B cell (primary cell): ENCODE results near the gene ERCC1. TPM values are rescaled to one million over a fixed set of nuclear protein-coding genes. Genes with fewer than 3 reads are reported as not detected.

ENCODE experiments used
- ATAC-seq: fragments of 200-7000 bp; cut with Tn5 transposase; one replicate; pipeline ENCODE4 v1.10.0; 2021; ENCODE audit warnings: low read depth, mild to moderate bottlenecking, moderate number of reproducible peaks, moderate library complexity
- CTCF ChIA-PET: fragments of 350-600 bp; sonication (Branson Sonifier 250); formaldehyde crosslinking; loops from one replicate; lab custom pipeline; 2021; ENCODE audit warnings: antibody characterized with exemption, inconsistent platforms; lab: Charles Lee
- POLR2A ChIA-PET: fragments of 350-600 bp; sonication (Branson Sonifier 250); formaldehyde crosslinking; loops from one replicate; lab custom pipeline; 2021; ENCODE audit warnings: antibody characterized with exemption; lab: Charles Lee
- DNase-seq: peaks from one replicate; pipeline ENCODE4 v3.0.0; 2013
- H2AFZ ChIP-seq: 2 replicates; pipeline ENCODE4 v1.6.1; 2012; ENCODE audit warnings: mild to moderate bottlenecking, low read depth, low read length; ENCODE audit not compliant: insufficient read depth, poor library complexity, severe bottlenecking
- H3K27ac ChIP-seq, 2 donors: 1 replicate in 1 of 2; 2 replicates in 1 of 2; pipeline ENCODE4 v1.5.1; 2012 to 2013; ENCODE audit warnings: low read length in 2 of 2, mild to moderate bottlenecking in 2 of 2, moderate library complexity in 1 of 2
- H3K27me3 ChIP-seq, 4 experiments: fragments of 200-600 bp in 1 of 4; sonication (generic) in 1 of 4; replicated peaks in 1 of 4; 1 replicate in 2 of 4; 2 replicates in 2 of 4; pipeline versions ENCODE4 v1.6.1 to v1.7.0; 2013 to 2016; ENCODE audit warnings: low read length in 3 of 4, mild to moderate bottlenecking in 2 of 4, mixed read lengths in 1 of 4, moderate library complexity in 1 of 4; ENCODE audit not compliant: insufficient read depth in 4 of 4, control insufficient read depth in 3 of 4; ENCODE audit errors: control extremely low read depth in 1 of 4
- H3K36me3 ChIP-seq, 2 experiments: replicated peaks in 1 of 2; 1 replicate in 1 of 2; 2 replicates in 1 of 2; pipeline versions ENCODE4 v1.6.1 to v1.7.1; 2013; ENCODE audit warnings: low read length in 1 of 2; ENCODE audit not compliant: insufficient read depth in 2 of 2, control insufficient read depth in 1 of 2; ENCODE audit errors: control extremely low read depth in 1 of 2, extremely low read depth in 1 of 2
- H3K4me1 ChIP-seq, 2 donors: fragments of 200-600 bp in 1 of 2; sonication (generic) in 1 of 2; 1 replicate in 1 of 2; 2 replicates in 1 of 2; pipeline versions ENCODE4 v1.5.1 to v1.6.1; 2013 to 2017; ENCODE audit warnings: low read length in 2 of 2; ENCODE audit not compliant: control insufficient read depth in 2 of 2, insufficient read depth in 2 of 2
- H3K4me2 ChIP-seq: replicated peaks from 2 replicates; pipeline ENCODE3; 2012; ENCODE audit warnings: mild to moderate bottlenecking, low read depth, low read length; ENCODE audit not compliant: poor library complexity, severe bottlenecking
- H3K4me3 ChIP-seq, 5 experiments: fragments of 200-600 bp in 1 of 5; sonication (generic) in 1 of 5; 1 replicate in 3 of 5; 2 replicates in 2 of 5; pipeline versions ENCODE4 v1.5.1 to v1.7.0; 2011 to 2016; ENCODE audit warnings: low read length in 4 of 5, mild to moderate bottlenecking in 4 of 5, low read depth in 2 of 5, control low read depth in 1 of 5, moderate library complexity in 1 of 5; ENCODE audit not compliant: insufficient read depth in 1 of 5; ENCODE audit errors: control extremely low read depth in 1 of 5, extremely low read depth in 1 of 5
- H3K79me2 ChIP-seq: fragments of 200-600 bp; sonication (generic); one replicate; pipeline ENCODE4 v1.6.0; 2016; ENCODE audit warnings: low read length; ENCODE audit not compliant: control insufficient read depth, insufficient read depth
- H3K9ac ChIP-seq: fragments of 200-600 bp; sonication (generic); 2 replicates; pipeline ENCODE4 v1.6.1; 2017; ENCODE audit warnings: mild to moderate bottlenecking, low read length, moderate library complexity
- H3K9me3 ChIP-seq, 3 donors: one replicate each; pipeline versions ENCODE4 v1.6.1 to v1.7.1; 2013; ENCODE audit warnings: low read length in 2 of 3; ENCODE audit not compliant: control insufficient read depth in 2 of 3, insufficient read depth in 1 of 3; ENCODE audit errors: control extremely low read depth in 1 of 3
- H4K20me1 ChIP-seq: 2 replicates; pipeline ENCODE4 v1.6.0; 2012; ENCODE audit warnings: mild to moderate bottlenecking, low read length; ENCODE audit not compliant: insufficient read depth, control insufficient read depth, poor library complexity, severe bottlenecking
- H3K27ac Mint-ChIP-seq: one replicate; pipeline ENCODE4 v1.8.0; 2021; ENCODE audit warnings: mixed read lengths
- H3K27me3 Mint-ChIP-seq: one replicate; pipeline ENCODE4 v1.8.0; 2021; ENCODE audit warnings: mixed read lengths
- H3K4me1 Mint-ChIP-seq: one replicate; pipeline ENCODE4 v1.8.0; 2021; ENCODE audit warnings: mixed read lengths
- H3K4me3 Mint-ChIP-seq: one replicate; pipeline ENCODE4 v1.8.0; 2021; ENCODE audit warnings: mixed read lengths
- H3K9me3 Mint-ChIP-seq: one replicate; pipeline ENCODE4 v1.8.0; 2022; ENCODE audit warnings: mixed read lengths; ENCODE audit not compliant: insufficient read depth
- CTCF ChIP-seq: fragments of 200-600 bp; IDR thresholded peaks from one replicate; pipeline ENCODE4 v1.8.0; 2022; ENCODE audit warnings: antibody characterized with exemption, mild to moderate bottlenecking
- EZH2 ChIP-seq: IDR thresholded peaks from 2 replicates; pipeline ENCODE4 v1.6.1; 2012; ENCODE audit warnings: borderline replicate concordance, low read depth, mild to moderate bottlenecking, moderate library complexity, low read length; ENCODE audit not compliant: insufficient read depth, poor library complexity, severe bottlenecking
- WGBS: methylation state at CpG from one replicate; pipeline ENCODE4 v1.1.5; 2013; ENCODE audit warnings: missing lambda C conversion rate; ENCODE audit not compliant: insufficient coverage; 5-methylcytosine and 5-hydroxymethylcytosine counted together
- intact Hi-C: fragments of 100-400 bp; cut with micrococcal nuclease; formaldehyde crosslinking; loops from one replicate; pipeline ENCODE4 v1.10.0; 2022
- polyA plus RNA-seq: library from polyadenylated mRNA; depleted of rRNA; stranded (reverse); fragments of >200 nt; gene quantifications from 2 replicates; pipeline ENCODE4 v1.2.3, GENCODE V29; 2012
- total RNA-seq, 2 donors: library from RNA; stranded (reverse); fragments of 120-200 nt in 1 of 2; gene quantifications; 1 replicate in 1 of 2; 2 replicates in 1 of 2; pipeline versions ENCODE4 v1.2.3 to v1.2.4, GENCODE V29; 2013 to 2022

The ERCC1 gene
- total and polyA plus RNA-seq, 2 donors (not counting 1 experiment from before 2014, with no cell fraction given) = 75.7 to 81.9 TPM

- Histone ChIP-seq H3K27me3 (peaks cover 0 to 28% (median 11%) of the 10 kb centered on the region in 4 experiments), H3K9ac (peak overlapping the region; percentile 99), H3K4me1 (peaks cover 35 to 48% of the 10 kb centered on the region in 2 donors), H3K4me2 (peak overlapping the region; percentile 93), H4K20me1 (peaks cover 59% of the 10 kb centered on the region), H3K36me3 (no peaks in the 10 kb centered on the region), H3K4me3 (peak overlapping the region in 2 of 5 experiments; percentile 68 to 98), H3K9me3 (no peaks in the 10 kb centered on the region), H3K27ac (no peak overlapping the region), H3K79me2 (no peaks in the 10 kb centered on the region), H2AFZ (no peak overlapping the region)
- DNase-seq (no peak), ATAC-seq (no peak)
- Mint-ChIP-seq H3K27ac (peak overlapping the region; percentile 37), H3K27me3 (peaks cover 23% of the 10 kb centered on the region), H3K4me3 (peak overlapping the region; percentile 92), H3K9me3 (no peaks in the 10 kb centered on the region), H3K4me1 (peaks cover 42% of the 10 kb centered on the region)
- ChIA-PET CTCF (interaction anchor here (0.6 to 3.4 kb wide), 4 partner anchors 14 to 70 kb away, joined by 3 to 21 read pairs (median 4); no protein-coding TSS in a partner anchor), POLR2A (no interaction called here)
- 64% methylated on average over 4 of the region's 16 CpGs for WGBS
- intact Hi-C loops = no loop called here
- TF ChIP-seq CTCF = no peak
Measured at GRCh38 chr19:45471111-45471930, 47.6 kb upstream of the ERCC1 start.

- POLR2A ChIA-PET = interaction anchor here (4.2 kb wide), 1 partner anchor 31 kb away, joined by 45 read pairs; no protein-coding TSS in a partner anchor
- intact Hi-C loops = no loop called here
- no peaks in the 10 kb centered on the region for H3K9me3 ChIP-seq
- ATAC-seq = no peak
- H3K36me3 ChIP-seq = no peaks in the 10 kb centered on the region
- CTCF ChIA-PET = interaction anchor here (0.6 to 3.4 kb wide), 3 partner anchors 15 to 70 kb away, joined by 3 to 21 read pairs (median 4); no protein-coding TSS in a partner anchor
- H2AFZ ChIP-seq = no peak overlapping the region
- Mint-ChIP-seq H3K9me3 (no peaks in the 10 kb centered on the region), H3K27me3 (peaks cover 23% of the 10 kb centered on the region), H3K27ac (peak overlapping the region; percentile 95), H3K4me3 (peak overlapping the region; percentile 92), H3K4me1 (peaks cover 43% of the 10 kb centered on the region)
- H3K4me1 ChIP-seq = peaks cover 35 to 48% of the 10 kb centered on the region in 2 donors
- no peak overlapping the region for H3K27ac ChIP-seq
- DNase-seq = peak; percentile 46
- H3K27me3 ChIP-seq = peaks cover 0 to 28% (median 11%) of the 10 kb centered on the region in 4 experiments
- peak overlapping the region; percentile 99 for H3K9ac ChIP-seq
- peak overlapping the region; percentile 93 for H3K4me2 ChIP-seq
- TF ChIP-seq CTCF (no peak), EZH2 (no peak)
- WGBS = 90% methylated on average over 15 of the region's 15 CpGs
- peaks cover 59% of the 10 kb centered on the region for H4K20me1 ChIP-seq
- H3K79me2 ChIP-seq = no peaks in the 10 kb centered on the region
- peak overlapping the region in 2 of 5 experiments; percentile 68 to 98 for H3K4me3 ChIP-seq
Measured at GRCh38 chr19:45470762-45471081, 47.0 kb upstream of the ERCC1 start.
